HCT116 (cell line): ENCODE measurements around the gene DIPK1A. TPM values are rescaled to one million over a fixed set of nuclear protein-coding genes. Genes with fewer than 3 reads are reported as not detected.

ENCODE experiments used
- ATAC-seq: fragments of 200-7000 bp; cut with Tn5 transposase; 2 replicates; pipeline ENCODE4 v1.9.1; 2020; ENCODE audit warnings: mild to moderate bottlenecking, moderate library complexity
- BruUV-seq: library from RNA; stranded (reverse); fragments of 400-500 nt; replicated peaks from 2 replicates; lab custom pipeline; 2021; lab: Mats Ljungman, UMichigan
- CTCF ChIA-PET: fragments of 300-600 bp; sonication (Branson Sonifier 250); formaldehyde crosslinking; loops from one replicate; lab custom pipeline; 2021; ENCODE audit warnings: antibody characterized with exemption; lab: Charles Lee
- POLR2A ChIA-PET: fragments of 300-600, 350-600 bp; sonication (Branson Sonifier 250); formaldehyde crosslinking; loops from one replicate; lab custom pipeline; 2021; ENCODE audit warnings: antibody characterized with exemption; lab: Charles Lee
- RAD21 ChIA-PET, 2 experiments: fragments of 300-600 bp; sonication (Branson Sonifier 250); formaldehyde crosslinking; loops; one replicate each; lab custom pipeline; 2023; ENCODE audit warnings: low total read pairs in 2 of 2; ENCODE audit not compliant: uncharacterized antibody in 2 of 2, unreplicated experiment in 2 of 2, low non-redundant PET in 1 of 2; lab: Charles Lee
- DNase-seq: peaks from one replicate; pipeline ENCODE4 v3.0.0-alpha.2; 2010; ENCODE audit warnings: low read depth, low spot score
- H2AFZ ChIP-seq: fragments of 200-600 bp; shearing (Covaris generic), sonication (generic); 2 replicates; pipeline ENCODE4 v1.6.1; 2017; ENCODE audit warnings: low read depth, mixed run types, mixed read lengths, antibody characterized with exemption, low read length; ENCODE audit not compliant: poor library complexity, severe bottlenecking
- H3K27ac ChIP-seq: 2 replicates; pipeline ENCODE4 v1.5.1; 2012; ENCODE audit warnings: low read depth, low read length
- H3K27me3 ChIP-seq: fragments of 200-600 bp; sonication (generic); 2 replicates; pipeline ENCODE4 v1.6.1; 2016; ENCODE audit warnings: mixed run types, low read length, mixed read lengths; ENCODE audit not compliant: insufficient read depth
- H3K36me3 ChIP-seq, 2 experiments: fragments of 200-500 bp in 1 of 2; fragments of 200-600 bp in 1 of 2; sonication (Bioruptor generic) in 1 of 2; sonication (generic) in 1 of 2; 2 replicates each; pipeline versions ENCODE4 v1.5.1 to v1.6.1; 2014 to 2016; ENCODE audit warnings: low read length in 2 of 2, inconsistent platforms in 1 of 2, mixed read lengths in 1 of 2, mixed run types in 1 of 2; ENCODE audit not compliant: insufficient read depth in 2 of 2, control insufficient read depth in 1 of 2
- H3K4me1 ChIP-seq, 2 experiments: fragments of 200-600 bp in 1 of 2; sonication (generic) in 1 of 2; 2 replicates each; pipeline versions ENCODE4 v1.5.1 to v1.6.1; 2012 to 2017; ENCODE audit warnings: low read length in 2 of 2, inconsistent platforms in 1 of 2, mild to moderate bottlenecking in 1 of 2, mixed read lengths in 1 of 2, mixed run types in 1 of 2, moderate library complexity in 1 of 2; ENCODE audit not compliant: insufficient read depth in 2 of 2, control insufficient read depth in 1 of 2
- H3K4me2 ChIP-seq: fragments of 200-600 bp; sonication (generic); 2 replicates; pipeline ENCODE4 v1.6.1; 2017; ENCODE audit warnings: mixed run types, low read length, mixed read lengths
- H3K4me3 ChIP-seq, 2 experiments: fragments of 200-600 bp in 1 of 2; sonication (generic) in 1 of 2; replicated peaks in 1 of 2; 2 replicates each; pipeline ENCODE4 v1.5.1; 2011 to 2016; ENCODE audit warnings: low read length in 2 of 2, control low read depth in 1 of 2, low read depth in 1 of 2, mild to moderate bottlenecking in 1 of 2, mixed read lengths in 1 of 2, mixed run types in 1 of 2
- H3K79me2 ChIP-seq: fragments of 200-600 bp; sonication (generic); 2 replicates; pipeline ENCODE4 v1.6.1; 2017; ENCODE audit warnings: mild to moderate bottlenecking, mixed run types, low read length, moderate library complexity, mixed read lengths; ENCODE audit not compliant: insufficient read depth
- H3K9ac ChIP-seq: fragments of 200-600 bp; sonication (generic); 2 replicates; pipeline ENCODE4 v1.6.1; 2016; ENCODE audit warnings: low read length, mixed read lengths
- H3K9me2 ChIP-seq: fragments of 200-600 bp; sonication (generic), shearing (Covaris generic); 2 replicates; pipeline ENCODE4 v1.6.1; 2017; ENCODE audit warnings: mixed run types, mild to moderate bottlenecking, moderate library complexity; ENCODE audit not compliant: insufficient read depth
- H3K9me3 ChIP-seq, 2 experiments: fragments of 200-500 bp in 1 of 2; fragments of 200-600 bp in 1 of 2; sonication (Bioruptor generic) in 1 of 2; sonication (generic) in 1 of 2; 2 replicates each; pipeline ENCODE4 v1.6.1; 2014 to 2017; ENCODE audit warnings: low read length in 2 of 2, mixed read lengths in 2 of 2, inconsistent platforms in 1 of 2, low read depth in 1 of 2, mild to moderate bottlenecking in 1 of 2, mixed run types in 1 of 2, moderate library complexity in 1 of 2; ENCODE audit not compliant: control insufficient read depth in 1 of 2, insufficient read depth in 1 of 2
- H4K20me1 ChIP-seq: fragments of 200-600 bp; sonication (generic), shearing (Covaris generic); 2 replicates; pipeline ENCODE4 v1.6.1; 2017; ENCODE audit warnings: mixed run types, mild to moderate bottlenecking, moderate library complexity; ENCODE audit not compliant: insufficient read depth
- ATF3 ChIP-seq: IDR thresholded peaks from 2 replicates; pipeline ENCODE4 v1.6.1; 2012
- CBX3 ChIP-seq: IDR thresholded peaks from 2 replicates; pipeline ENCODE4 v1.6.1; 2012; ENCODE audit warnings: low read depth
- CTCF ChIP-seq, 3 experiments: fragments of 200-600 bp in 1 of 3; sonication (generic) in 1 of 3; IDR thresholded peaks in 2 of 3; conservative IDR thresholded peaks in 1 of 3; 2 replicates each; pipeline ENCODE4 v1.5.1; 2012 to 2017; ENCODE audit warnings: low read depth in 2 of 3, low read length in 2 of 3, antibody characterized with exemption in 1 of 3, borderline replicate concordance in 1 of 3, control low read depth in 1 of 3, mild to moderate bottlenecking in 1 of 3, mixed read lengths in 1 of 3, mixed run types in 1 of 3, moderate library complexity in 1 of 3; ENCODE audit not compliant: insufficient read depth in 1 of 3
- EZH2phosphoT487 ChIP-seq: fragments of 200-600 bp; IDR thresholded peaks from 2 replicates; pipeline ENCODE4 v1.6.1; 2018; ENCODE audit warnings: antibody characterized with exemption, borderline replicate concordance
- FOSL1 ChIP-seq: IDR thresholded peaks from 2 replicates; pipeline ENCODE4 v1.6.1; 2012; ENCODE audit warnings: low read depth
- MAX ChIP-seq: IDR thresholded peaks from 2 replicates; pipeline ENCODE4 v1.6.1; 2012
- POLR2AphosphoS5 ChIP-seq: IDR thresholded peaks from 2 replicates; pipeline ENCODE4 v1.6.1; 2011; ENCODE audit warnings: mild to moderate bottlenecking, low read depth, low read length, moderate library complexity
- RAD21 ChIP-seq: IDR thresholded peaks from 2 replicates; pipeline ENCODE4 v1.6.1; 2012; ENCODE audit warnings: low read depth, mild to moderate bottlenecking
- REST ChIP-seq: IDR thresholded peaks from 2 replicates; pipeline ENCODE4 v1.6.1; 2012; ENCODE audit warnings: low read depth
- SIN3A ChIP-seq: IDR thresholded peaks from 2 replicates; pipeline ENCODE4 v1.6.1; 2012; ENCODE audit warnings: low read depth
- SP1 ChIP-seq: IDR thresholded peaks from 2 replicates; pipeline ENCODE4 v1.6.1; 2012; ENCODE audit warnings: low read depth
- TCF7L2 ChIP-seq: IDR thresholded peaks from 2 replicates; pipeline ENCODE4 v1.7.0; 2011; ENCODE audit warnings: borderline replicate concordance, inconsistent platforms; ENCODE audit not compliant: insufficient read depth, insufficient read length; ENCODE audit errors: extremely low read depth
- YY1 ChIP-seq: IDR thresholded peaks from 2 replicates; pipeline ENCODE4 v1.6.1; 2011; ENCODE audit warnings: low read length, low read depth, moderate library complexity, mild to moderate bottlenecking; ENCODE audit not compliant: insufficient replicate concordance; ENCODE audit errors: extremely low read depth
- ZFX ChIP-seq: fragments of 450-650 bp; IDR thresholded peaks from 2 replicates; pipeline ENCODE4 v1.6.1; 2017
- intact Hi-C: fragments of 100-400 bp; cut with micrococcal nuclease; formaldehyde crosslinking; loops from 2 replicates; pipeline ENCODE4 v1.10.0; 2022
- total RNA-seq: library from RNA; stranded (reverse); gene quantifications from one replicate; pipeline ENCODE4 v1.2.1, GENCODE V29; 2021; ENCODE audit not compliant: unreplicated experiment

Gene DIPK1A
- total RNA-seq, 1 experiment from 2014 or later, result 4.3 TPM

GRCh38 chr1:93003981-93004380 lies 42.7 kb upstream of the DIPK1A start:
- Histone ChIP-seq H3K4me2 (no peak overlapping the region), H4K20me1 (no peaks in the 10 kb centered on the region), H3K79me2 (no peaks in the 10 kb centered on the region), H3K27me3 (0 out of 2 replicates have a peak, but pooled peaks cover 4% of the 10 kb centered on the region), H3K4me3 (no peak overlapping the region), H3K4me1 (peaks cover 4 to 11% of the 10 kb centered on the region in 2 experiments; a peak in 3 of 4 replicates), H3K9me3 (no peaks in the 10 kb centered on the region), H3K9ac (no peak overlapping the region), H2AFZ (no peak overlapping the region), H3K36me3 (no peaks in the 10 kb centered on the region), H3K27ac (no peak overlapping the region), H3K9me2 (no peaks in the 10 kb centered on the region)
- ATAC-seq (no peak), DNase-seq (no peak)
- no peak for TF ChIP-seq EZH2phosphoT487
- no peak for TF ChIP-seq ZFX
- TF ChIP-seq ATF3, result no peak
- TF ChIP-seq FOSL1, result no peak
- TF ChIP-seq TCF7L2, result no peak
- no peak for TF ChIP-seq CBX3
- no peak for TF ChIP-seq REST
- TF ChIP-seq SP1, result no peak
- no peak for TF ChIP-seq RAD21
- TF ChIP-seq POLR2AphosphoS5, result no peak
- TF ChIP-seq YY1, result no peak
- TF ChIP-seq CTCF (IDR thresholded peaks at IDR 0.05 in 2 of 3, conservative IDR thresholded peaks at IDR 0.05 in 1 of 3; ENCODE audit: borderline replicate concordance in 1 of 3, insufficient read depth in 1 of 3, low read depth in 2 of 3, low read length in 2 of 3), result no peak
- TF ChIP-seq MAX, result no peak
- no peak for TF ChIP-seq SIN3A
- ChIA-PET CTCF (no interaction called here), POLR2A (no interaction called here), RAD21 (no interaction called here)
- intact Hi-C loops, result no loop called here
- no TSS peak for BruUV-seq
